GM12864 (cell line): Measurements from ENCODE around the gene LRFN4.

Experiments used
- DNase-seq: peaks from one replicate; pipeline ENCODE4 v3.0.0-alpha.2; 2011; ENCODE audit warnings: low read depth
- H3K4me3 ChIP-seq: 2 replicates; pipeline ENCODE4 v1.5.1; 2011; ENCODE audit warnings: mild to moderate bottlenecking, low read depth, low read length, control low read depth
- TF ChIP-seq, protein P1 (sequence below): IDR thresholded peaks from 2 replicates; pipeline ENCODE4 v1.5.1; 2011; ENCODE audit warnings: low read depth, mild to moderate bottlenecking, moderate library complexity, low read length, control low read depth, inconsistent platforms; ENCODE audit errors: missing control alignments

Gene LRFN4

DNA sequence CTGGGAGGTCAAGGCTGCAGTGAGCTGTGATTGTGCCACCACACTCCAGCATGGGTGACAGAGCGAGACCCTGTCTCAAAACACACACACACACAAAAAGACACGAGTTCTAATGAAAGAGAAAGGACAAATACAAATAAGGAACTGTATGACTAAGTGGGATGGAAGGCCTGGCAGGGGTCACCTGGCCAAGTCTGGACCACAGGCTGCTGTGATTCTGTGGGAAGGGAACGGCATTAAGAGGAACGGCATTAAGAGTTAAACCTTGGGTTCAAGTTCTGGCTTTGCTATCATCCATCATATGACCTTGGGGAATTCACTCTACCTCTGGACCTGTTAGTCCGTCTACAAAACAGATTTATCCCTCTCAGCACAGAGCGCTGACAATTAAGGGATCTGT is 47.7 kb downstream of the LRFN4 start:
- no peak for DNase-seq
- no peak overlapping the region for H3K4me3 ChIP-seq
- TF ChIP-seq, protein P1, sequence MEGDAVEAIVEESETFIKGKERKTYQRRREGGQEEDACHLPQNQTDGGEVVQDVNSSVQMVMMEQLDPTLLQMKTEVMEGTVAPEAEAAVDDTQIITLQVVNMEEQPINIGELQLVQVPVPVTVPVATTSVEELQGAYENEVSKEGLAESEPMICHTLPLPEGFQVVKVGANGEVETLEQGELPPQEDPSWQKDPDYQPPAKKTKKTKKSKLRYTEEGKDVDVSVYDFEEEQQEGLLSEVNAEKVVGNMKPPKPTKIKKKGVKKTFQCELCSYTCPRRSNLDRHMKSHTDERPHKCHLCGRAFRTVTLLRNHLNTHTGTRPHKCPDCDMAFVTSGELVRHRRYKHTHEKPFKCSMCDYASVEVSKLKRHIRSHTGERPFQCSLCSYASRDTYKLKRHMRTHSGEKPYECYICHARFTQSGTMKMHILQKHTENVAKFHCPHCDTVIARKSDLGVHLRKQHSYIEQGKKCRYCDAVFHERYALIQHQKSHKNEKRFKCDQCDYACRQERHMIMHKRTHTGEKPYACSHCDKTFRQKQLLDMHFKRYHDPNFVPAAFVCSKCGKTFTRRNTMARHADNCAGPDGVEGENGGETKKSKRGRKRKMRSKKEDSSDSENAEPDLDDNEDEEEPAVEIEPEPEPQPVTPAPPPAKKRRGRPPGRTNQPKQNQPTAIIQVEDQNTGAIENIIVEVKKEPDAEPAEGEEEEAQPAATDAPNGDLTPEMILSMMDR: no peak

DNA sequence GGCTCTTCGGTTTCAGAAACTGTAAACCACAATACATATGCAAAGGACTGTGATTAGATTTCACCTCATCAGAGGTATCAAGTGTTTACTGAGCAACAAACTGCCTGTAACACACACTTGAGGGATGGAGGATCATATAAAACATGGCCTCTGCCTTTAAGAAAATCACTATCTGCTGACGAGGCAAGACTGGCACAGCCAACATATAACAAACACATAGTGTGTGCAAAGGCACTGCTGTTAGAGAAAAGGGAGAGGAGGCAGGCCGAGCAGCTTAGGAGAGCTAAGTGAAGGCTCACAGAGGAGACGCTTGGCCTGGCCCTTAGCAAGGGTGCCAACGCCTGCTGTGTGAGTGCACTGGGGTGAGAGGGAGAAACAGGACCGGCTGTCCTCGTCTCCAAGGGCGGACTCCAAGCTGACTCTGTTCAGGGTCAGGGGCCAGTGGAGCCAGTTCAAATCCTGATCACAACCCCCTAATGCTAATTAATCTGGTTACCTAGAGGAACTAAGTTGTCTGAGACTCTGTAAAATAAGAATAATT is 48.2 kb downstream of the LRFN4 start:
- H3K4me3 ChIP-seq: no peak overlapping the region
- TF ChIP-seq, protein P1: no peak
- DNase-seq: no peak

DNA sequence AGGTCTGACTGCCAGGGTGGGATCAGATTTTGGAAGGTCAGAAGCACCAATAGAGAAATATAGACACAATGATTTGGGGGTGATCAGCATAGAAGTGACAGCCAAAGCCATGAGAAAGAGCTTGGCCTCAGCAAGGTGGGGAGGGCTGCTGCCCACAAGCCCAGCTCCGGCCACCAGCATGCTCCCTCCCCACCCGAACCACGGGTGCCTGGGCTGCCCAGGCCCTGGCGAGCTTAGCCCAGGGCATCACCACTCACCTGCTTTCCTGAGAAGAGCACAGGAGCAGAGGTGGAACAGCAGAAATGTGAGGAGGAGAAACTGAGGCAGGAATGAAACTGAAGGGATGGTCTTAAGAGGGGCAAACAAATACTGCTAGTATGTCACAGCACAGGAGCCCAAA is 48.8 kb downstream of the LRFN4 start:
- DNase-seq: no peak
- no peak overlapping the region for H3K4me3 ChIP-seq
- TF ChIP-seq, protein P1: no peak

DNA sequence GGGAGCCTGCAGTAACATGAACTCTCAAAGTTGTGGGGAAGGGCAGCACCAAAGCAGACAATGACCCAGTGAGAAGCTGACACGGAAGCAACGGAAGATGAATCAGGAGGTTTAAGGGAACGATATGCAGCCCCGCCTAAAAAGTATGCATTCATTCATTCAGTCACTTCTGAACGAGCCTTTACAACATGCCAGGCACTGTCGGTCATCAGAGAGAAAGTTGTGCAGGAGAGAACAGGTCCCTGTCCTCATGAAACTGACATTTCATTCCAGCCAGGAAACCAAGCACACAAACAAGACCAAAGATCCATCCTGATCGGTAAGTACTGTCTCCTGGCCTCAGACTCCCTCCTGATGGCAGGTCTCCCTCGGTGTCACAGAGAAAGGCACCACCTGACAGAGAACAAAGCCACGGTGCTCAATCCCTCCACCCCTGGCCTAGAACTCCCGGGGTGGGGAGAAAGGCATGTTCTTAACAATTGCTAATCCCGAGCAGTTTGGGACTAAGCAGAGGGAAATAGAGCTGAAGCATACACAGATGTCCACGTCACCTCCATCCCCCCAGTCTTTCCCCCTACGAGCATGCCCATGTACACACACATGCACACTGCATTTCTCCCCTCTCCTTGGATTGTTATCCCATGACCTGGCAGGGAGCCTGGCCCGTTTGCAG is 49.3 kb downstream of the LRFN4 start:
- no peak overlapping the region for H3K4me3 ChIP-seq
- TF ChIP-seq, protein P1: no peak
- DNase-seq: no peak

DNA sequence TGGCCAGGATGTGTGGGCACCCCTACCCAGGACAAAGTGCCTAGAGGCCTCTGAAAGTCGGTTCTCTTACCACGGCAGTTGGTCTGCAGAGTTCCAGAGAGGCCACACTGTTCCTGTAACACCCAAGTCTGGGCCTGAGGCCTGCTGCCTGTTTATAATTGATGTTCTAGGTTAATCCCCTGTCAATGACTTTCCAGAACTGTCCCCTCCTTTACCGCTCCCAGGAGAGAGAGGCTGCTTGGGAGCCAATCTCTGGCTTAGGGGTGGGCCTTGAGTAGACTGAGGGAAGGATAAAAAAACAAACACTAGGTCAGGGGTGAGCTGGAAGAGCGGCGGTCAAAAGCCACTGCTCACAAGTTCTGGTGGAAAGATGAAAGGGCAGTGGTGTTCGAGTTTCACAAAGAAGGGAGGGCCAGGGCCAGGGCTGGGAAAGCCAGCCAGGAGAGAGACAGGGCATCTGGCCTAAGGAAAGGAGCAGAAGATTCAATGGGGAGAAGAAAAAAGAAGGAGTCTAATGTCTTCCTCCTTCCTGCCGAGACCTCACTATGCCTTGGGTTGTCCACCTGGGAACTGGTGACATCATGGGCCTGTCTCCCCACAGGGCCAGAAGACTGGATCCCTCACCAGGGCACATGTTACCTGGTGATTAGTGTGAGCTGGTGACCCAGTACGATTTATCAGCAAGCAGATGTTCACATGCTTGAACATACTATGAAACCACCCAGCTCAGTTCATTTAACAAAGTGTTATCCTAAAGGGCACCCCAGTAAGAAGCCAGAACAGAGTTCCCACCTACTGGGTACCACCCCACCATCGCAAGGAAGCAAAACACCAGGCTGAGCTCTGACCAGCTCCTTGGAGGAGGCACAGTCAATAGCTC is 51.1 kb downstream of the LRFN4 start:
- H3K4me3 ChIP-seq: no peak overlapping the region
- TF ChIP-seq, protein P1: no peak
- DNase-seq: no peak

DNA sequence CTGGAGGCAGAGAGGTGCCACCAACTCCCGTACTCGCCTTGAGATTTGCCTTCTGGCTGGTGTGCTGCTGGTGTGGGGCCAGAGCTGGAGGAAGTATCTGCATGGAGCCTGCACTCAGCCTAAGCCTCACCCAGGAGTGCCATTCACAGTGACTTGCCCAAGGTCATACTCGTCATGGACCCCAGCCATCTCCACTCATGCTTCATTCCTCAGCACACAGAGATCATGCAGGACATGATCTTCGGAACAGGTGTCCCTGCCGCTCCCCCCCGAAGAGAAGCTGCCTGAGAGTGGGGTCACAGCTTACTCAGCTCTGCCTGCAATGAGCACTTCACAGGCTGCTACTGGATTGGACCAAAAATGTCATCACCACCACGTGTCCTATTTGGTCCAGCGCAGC is 52.3 kb downstream of the LRFN4 start:
- TF ChIP-seq, protein P1: no peak
- no peak overlapping the region for H3K4me3 ChIP-seq
- no peak for DNase-seq
